Measurements from ENCODE around the gene TRAPPC8.
"Not testable (repeated sequence)": the region's sequence is repeated elsewhere in the genome, so short reads cannot be mapped to it uniquely, and the experiment has no call there.

GRCh38 chr18:31826673-31827325, 116.1 kb downstream of the TRAPPC8 start:
- TF ChIP-seq ZNF232 (CRISPR knock-in tag; IDR thresholded peaks at IDR 0.05; ENCODE audit: borderline replicate concordance); CREB1 (IDR thresholded peaks at IDR 0.05); CREB1 (CRISPR knock-in tag; IDR thresholded peaks at IDR 0.05); ZNF263 (CRISPR knock-in tag; IDR thresholded peaks at IDR 0.05); BHLHE40 (IDR thresholded peaks at IDR 0.05; ENCODE audit: low read length): not testable (repeated sequence)
